CD14-positive monocyte (primary cell): ENCODE measurements around the gene SIK3. TPM values are rescaled to one million over a fixed set of nuclear protein-coding genes. Genes with fewer than 3 reads are reported as not detected.
"Not testable (repeated sequence)": the region's sequence is repeated elsewhere in the genome, so short reads cannot be mapped to it uniquely, and the experiment has no call there.

Experiments used
- DNase-seq, 3 donors: peaks; one replicate each; pipeline ENCODE4 v3.0.0-alpha.2; 2011 to 2022
- H2AFZ ChIP-seq: 2 replicates; pipeline ENCODE4 v1.6.0; 2012; ENCODE audit warnings: mild to moderate bottlenecking, low read depth, low read length, inconsistent platforms; ENCODE audit not compliant: insufficient read depth, poor library complexity, severe bottlenecking
- H3K27ac ChIP-seq, 2 donors: 1 replicate in 1 of 2; 2 replicates in 1 of 2; pipeline ENCODE4 v1.5.1; 2012 to 2013; ENCODE audit warnings: low read length in 2 of 2, control low read depth in 1 of 2, inconsistent platforms in 1 of 2, low read depth in 1 of 2, mild to moderate bottlenecking in 1 of 2
- H3K27me3 ChIP-seq, 2 donors: one replicate each; pipeline versions ENCODE4 v1.6.0 to v1.6.1; 2011 to 2013; ENCODE audit warnings: low read length in 2 of 2; ENCODE audit not compliant: control insufficient read depth in 2 of 2, insufficient read depth in 2 of 2
- H3K36me3 ChIP-seq, 2 donors: replicated peaks in 1 of 2; 1 replicate in 1 of 2; 2 replicates in 1 of 2; pipeline versions ENCODE4 v1.5.1 to v1.6.1; 2012 to 2013; ENCODE audit warnings: low read length in 2 of 2, control low read depth in 1 of 2, inconsistent platforms in 1 of 2, mild to moderate bottlenecking in 1 of 2; ENCODE audit not compliant: insufficient read depth in 2 of 2, control insufficient read depth in 1 of 2
- H3K4me1 ChIP-seq, 2 donors: 1 replicate in 1 of 2; 2 replicates in 1 of 2; pipeline versions ENCODE4 v1.5.1 to v1.6.1; 2012 to 2013; ENCODE audit warnings: low read length in 2 of 2, control low read depth in 1 of 2, inconsistent platforms in 1 of 2, mild to moderate bottlenecking in 1 of 2, moderate library complexity in 1 of 2; ENCODE audit not compliant: insufficient read depth in 2 of 2, control insufficient read depth in 1 of 2
- H3K4me2 ChIP-seq: replicated peaks from 2 replicates; pipeline ENCODE3; 2012; ENCODE audit warnings: low read length, moderate library complexity, mild to moderate bottlenecking; ENCODE audit not compliant: poor library complexity, severe bottlenecking; ENCODE audit errors: extremely low read depth
- H3K4me3 ChIP-seq, 3 experiments: fragments of 200-600 bp in 1 of 3; sonication (generic) in 1 of 3; replicated peaks in 1 of 3; 1 replicate in 2 of 3; 2 replicates in 1 of 3; pipeline ENCODE4 v1.5.1; 2011 to 2013; ENCODE audit warnings: low read length in 3 of 3, mild to moderate bottlenecking in 3 of 3, control low read depth in 2 of 3, low read depth in 2 of 3, inconsistent platforms in 1 of 3, moderate library complexity in 1 of 3
- H3K79me2 ChIP-seq: 2 replicates; pipeline ENCODE4 v1.6.0; 2012; ENCODE audit warnings: mild to moderate bottlenecking, control low read depth, inconsistent platforms, low read length, moderate library complexity; ENCODE audit not compliant: insufficient read depth
- H3K9ac ChIP-seq: 2 replicates; pipeline ENCODE4 v1.6.0; 2017; ENCODE audit warnings: low read length, mild to moderate bottlenecking; ENCODE audit not compliant: insufficient read depth, poor library complexity, severe bottlenecking
- H3K9me3 ChIP-seq, 2 donors: replicated peaks in 1 of 2; 1 replicate in 1 of 2; 2 replicates in 1 of 2; pipeline versions ENCODE4 v1.5.1 to v1.6.1; 2012 to 2013; ENCODE audit warnings: low read length in 2 of 2, control low read depth in 1 of 2; ENCODE audit not compliant: control insufficient read depth in 1 of 2, insufficient read depth in 1 of 2
- H4K20me1 ChIP-seq: 2 replicates; pipeline ENCODE4 v1.6.0; 2012; ENCODE audit warnings: mild to moderate bottlenecking, low read length, control low read depth, moderate library complexity; ENCODE audit not compliant: insufficient read depth
- H3K27ac Mint-ChIP-seq, 7 donors: one replicate each; pipeline ENCODE4 v1.8.0; 2020; ENCODE audit warnings: mild to moderate bottlenecking in 7 of 7, mixed read lengths in 7 of 7, moderate library complexity in 6 of 7, inconsistent platforms in 2 of 7
- H3K27me3 Mint-ChIP-seq, 3 donors: one replicate each; pipeline ENCODE4 v1.8.0; 2021 to 2022; ENCODE audit warnings: low read depth in 3 of 3, mild to moderate bottlenecking in 3 of 3, mixed read lengths in 3 of 3, moderate library complexity in 3 of 3, inconsistent platforms in 1 of 3
- H3K36me3 Mint-ChIP-seq, 2 donors: one replicate each; pipeline ENCODE4 v1.8.0; 2020; ENCODE audit warnings: mixed read lengths in 2 of 2, inconsistent platforms in 1 of 2, mild to moderate bottlenecking in 1 of 2
- H3K4me1 Mint-ChIP-seq: one replicate; pipeline ENCODE4 v1.8.0; 2020; ENCODE audit warnings: mild to moderate bottlenecking, mixed read lengths
- H3K4me3 Mint-ChIP-seq, 2 donors: one replicate each; pipeline ENCODE4 v1.8.0; 2020; ENCODE audit warnings: mild to moderate bottlenecking in 2 of 2, mixed read lengths in 2 of 2, moderate library complexity in 1 of 2
- H3K9me3 Mint-ChIP-seq, 7 donors: one replicate each; pipeline ENCODE4 v1.8.0; 2020 to 2022; ENCODE audit warnings: mixed read lengths in 7 of 7, mild to moderate bottlenecking in 6 of 7, moderate library complexity in 6 of 7, inconsistent platforms in 2 of 7
- WGBS: methylation state at CpG from one replicate; pipeline ENCODE4 v1.1.5; 2013; ENCODE audit warnings: missing lambda C conversion rate; ENCODE audit not compliant: insufficient coverage; 5-methylcytosine and 5-hydroxymethylcytosine counted together
- intact Hi-C, 2 donors: fragments of 100-400 bp; cut with micrococcal nuclease; formaldehyde crosslinking; loops; one replicate each; pipeline versions ENCODE4 v1.15.0 to v1.15.1; 2023
- polyA plus RNA-seq, 3 donors: library from polyadenylated mRNA; depleted of rRNA in 1 of 3; unstranded in 2 of 3; stranded (reverse) in 1 of 3; fragments of 300-500 nt in 2 of 3; fragments of >200 nt in 1 of 3; fragmentation: Illumina TruSeq in 2 of 3; gene quantifications; 1 replicate in 2 of 3; 2 replicates in 1 of 3; pipeline ENCODE4 v1.2.3, GENCODE V29; 2012 to 2021
- TF ChIP-seq, protein P1 (sequence below): fragments of 200-600 bp; IDR thresholded peaks from one replicate; pipeline ENCODE4 v1.8.0; 2022; ENCODE audit warnings: antibody characterized with exemption, mild to moderate bottlenecking

Gene SIK3
- polyA plus RNA-seq, 3 donors: 18.3 to 142 (median 20.0) TPM

GRCh38 chr11:116804001-116804400 lies 294.2 kb downstream of the SIK3 start:
- Mint-ChIP-seq H3K4me1 (no peaks in the 10 kb centered on the region), H3K9me3 (peaks cover 0 to 2% (median 0%) of the 10 kb centered on the region in 7 donors), H3K4me3 (no peak overlapping the region), H3K36me3 (no peaks in the 10 kb centered on the region), H3K27ac (no peak overlapping the region), H3K27me3 (peaks cover 2 to 7% (median 3%) of the 10 kb centered on the region in 3 donors)
- Histone ChIP-seq H3K4me1 (no peaks in the 10 kb centered on the region), H3K79me2 (no peaks in the 10 kb centered on the region), H3K9ac (no peak overlapping the region), H3K4me3 (no peak overlapping the region), H3K4me2 (no peak overlapping the region), H3K36me3 (no peaks in the 10 kb centered on the region), H2AFZ (no peak overlapping the region), H3K9me3 (no peaks in the 10 kb centered on the region), H4K20me1 (no peaks in the 10 kb centered on the region), H3K27ac (no peak overlapping the region), H3K27me3 (no peaks in the 10 kb centered on the region)
- WGBS: 67% methylated on average over 1 of the region's 3 CpGs
- no peak for DNase-seq
- TF ChIP-seq, protein P1, sequence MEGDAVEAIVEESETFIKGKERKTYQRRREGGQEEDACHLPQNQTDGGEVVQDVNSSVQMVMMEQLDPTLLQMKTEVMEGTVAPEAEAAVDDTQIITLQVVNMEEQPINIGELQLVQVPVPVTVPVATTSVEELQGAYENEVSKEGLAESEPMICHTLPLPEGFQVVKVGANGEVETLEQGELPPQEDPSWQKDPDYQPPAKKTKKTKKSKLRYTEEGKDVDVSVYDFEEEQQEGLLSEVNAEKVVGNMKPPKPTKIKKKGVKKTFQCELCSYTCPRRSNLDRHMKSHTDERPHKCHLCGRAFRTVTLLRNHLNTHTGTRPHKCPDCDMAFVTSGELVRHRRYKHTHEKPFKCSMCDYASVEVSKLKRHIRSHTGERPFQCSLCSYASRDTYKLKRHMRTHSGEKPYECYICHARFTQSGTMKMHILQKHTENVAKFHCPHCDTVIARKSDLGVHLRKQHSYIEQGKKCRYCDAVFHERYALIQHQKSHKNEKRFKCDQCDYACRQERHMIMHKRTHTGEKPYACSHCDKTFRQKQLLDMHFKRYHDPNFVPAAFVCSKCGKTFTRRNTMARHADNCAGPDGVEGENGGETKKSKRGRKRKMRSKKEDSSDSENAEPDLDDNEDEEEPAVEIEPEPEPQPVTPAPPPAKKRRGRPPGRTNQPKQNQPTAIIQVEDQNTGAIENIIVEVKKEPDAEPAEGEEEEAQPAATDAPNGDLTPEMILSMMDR: no peak
- intact Hi-C loops: no loop called here

DNA sequence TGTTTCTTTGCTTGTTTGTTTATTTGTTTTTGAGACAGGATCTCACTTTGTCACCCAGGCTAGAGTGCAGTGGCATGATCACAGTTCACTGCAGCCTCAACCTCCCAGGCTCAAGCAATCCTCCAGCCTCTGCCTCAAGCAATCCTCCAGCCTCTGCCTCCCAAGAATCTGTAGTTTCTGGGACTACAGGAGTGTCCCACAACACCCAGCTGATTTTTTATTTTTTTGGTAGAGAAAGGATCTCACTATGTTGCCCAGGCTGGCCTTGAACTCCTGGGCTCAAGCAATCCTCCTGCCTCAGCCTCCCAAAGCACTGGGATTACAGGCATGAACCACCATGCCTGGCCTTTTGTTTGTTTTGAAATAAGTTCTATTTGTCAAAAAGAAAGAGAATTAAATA lies 296.6 kb downstream of the SIK3 start:
- H3K79me2 ChIP-seq, DNase-seq, H3K9me3 Mint-ChIP-seq, H3K4me3 Mint-ChIP-seq, H3K4me3 ChIP-seq, H3K4me2 ChIP-seq, H3K27ac Mint-ChIP-seq, H3K36me3 Mint-ChIP-seq, H3K9ac ChIP-seq, H4K20me1 ChIP-seq, H3K4me1 Mint-ChIP-seq, H3K27ac ChIP-seq, H3K27me3 ChIP-seq, H3K36me3 ChIP-seq, intact Hi-C loops, H3K4me1 ChIP-seq, H2AFZ ChIP-seq, H3K27me3 Mint-ChIP-seq, H3K9me3 ChIP-seq: not testable (repeated sequence)
